Loucy (cell line): ENCODE data around the gene KRT33A.
"Not testable (repeated sequence)": the region's sequence is repeated elsewhere in the genome, so short reads cannot be mapped to it uniquely, and the experiment has no call there.

Source experiments
- H2AFZ ChIP-seq: fragments of 200-600 bp; sonication (generic); 2 replicates; pipeline ENCODE4 v1.6.0; 2016; ENCODE audit warnings: antibody characterized with exemption, mild to moderate bottlenecking, low read length, moderate library complexity
- H3F3A ChIP-seq: fragments of 200-600 bp; 2 replicates; pipeline ENCODE4 v1.6.0; 2016; ENCODE audit warnings: antibody characterized with exemption, low read depth, mild to moderate bottlenecking
- H3K27me3 ChIP-seq: fragments of 200-600 bp; sonication (generic); 2 replicates; pipeline ENCODE4 v1.6.1; 2014; ENCODE audit warnings: low read length, mild to moderate bottlenecking; ENCODE audit not compliant: insufficient read depth, poor library complexity, severe bottlenecking
- H3K36me3 ChIP-seq: fragments of 200-600 bp; sonication (generic); 2 replicates; pipeline ENCODE4 v1.6.1; 2016; ENCODE audit warnings: low read length; ENCODE audit not compliant: insufficient read depth
- H3K4me1 ChIP-seq: fragments of 200-600 bp; sonication (generic); 2 replicates; pipeline ENCODE4 v1.5.1; 2014; ENCODE audit warnings: low read length, mild to moderate bottlenecking; ENCODE audit not compliant: insufficient read depth, poor library complexity, severe bottlenecking
- H3K4me2 ChIP-seq: fragments of 200-600 bp; sonication (generic); 2 replicates; pipeline ENCODE4 v1.6.0; 2014; ENCODE audit warnings: antibody characterized with exemption, low read length, low read depth, mild to moderate bottlenecking; ENCODE audit not compliant: poor library complexity, severe bottlenecking
- H3K4me3 ChIP-seq: fragments of 200-600 bp; sonication (generic); 2 replicates; pipeline ENCODE4 v1.5.1; 2014; ENCODE audit warnings: low read length, mild to moderate bottlenecking, mixed read lengths; ENCODE audit not compliant: poor library complexity, severe bottlenecking
- H3K79me2 ChIP-seq: fragments of 200-600 bp; sonication (generic); 2 replicates; pipeline ENCODE4 v1.6.1; 2014; ENCODE audit warnings: low read length; ENCODE audit not compliant: insufficient read depth
- H3K9ac ChIP-seq: fragments of 200-600 bp; sonication (generic); 2 replicates; pipeline ENCODE4 v1.6.0; 2014; ENCODE audit warnings: mild to moderate bottlenecking, low read depth, low read length, moderate library complexity; ENCODE audit not compliant: poor library complexity, severe bottlenecking
- H3K9me2 ChIP-seq: fragments of 200-600 bp; sonication (generic); replicated peaks from 2 replicates; pipeline ENCODE4 v1.6.1; 2016; ENCODE audit warnings: low read depth, low read length, mixed read lengths
- H3K9me3 ChIP-seq: fragments of 200-600 bp; sonication (generic); 2 replicates; pipeline ENCODE4 v1.6.1; 2014; ENCODE audit warnings: mild to moderate bottlenecking, antibody characterized with exemption, low read length, low read depth; ENCODE audit not compliant: insufficient read depth
- H4K20me1 ChIP-seq: fragments of 200-600 bp; sonication (generic); 2 replicates; pipeline ENCODE4 v1.6.0; 2014; ENCODE audit warnings: antibody characterized with exemption, low read length, mild to moderate bottlenecking; ENCODE audit not compliant: insufficient read depth, poor library complexity, severe bottlenecking
- CTCF ChIP-seq: fragments of 200-600 bp; sonication (generic); conservative IDR thresholded peaks from 2 replicates; pipeline ENCODE4 v1.5.1; 2014; ENCODE audit warnings: mild to moderate bottlenecking, antibody characterized with exemption, low read length
- EZH2phosphoT487 ChIP-seq: fragments of 200-600 bp; IDR thresholded peaks from 2 replicates; pipeline ENCODE4 v1.6.1; 2018; ENCODE audit warnings: antibody characterized with exemption, mild to moderate bottlenecking, moderate library complexity, borderline replicate concordance

KRT33A gene

GRCh38 chr17:41350381-41350878 lies at the start of gene KRT33A:
Gene KRT33A (minus strand): TSS chr17:41350828. CDS start chr17:41350767, 61 bp downstream.
- H3K9me2 ChIP-seq, H3K9me3 ChIP-seq, H3K4me1 ChIP-seq, H3K36me3 ChIP-seq, H2AFZ ChIP-seq, H3K79me2 ChIP-seq, H3F3A ChIP-seq, H3K4me3 ChIP-seq, H3K27me3 ChIP-seq, H3K9ac ChIP-seq, H4K20me1 ChIP-seq, H3K4me2 ChIP-seq: not testable (repeated sequence)

GRCh38 chr17:41396996-41397660 lies 46.5 kb upstream of the KRT33A start, which contains the start of gene KRT31:
Gene KRT31 (minus strand): TSS chr17:41397608. CDS start chr17:41397539, 69 bp downstream.
- Histone ChIP-seq H3K4me2 (no peak within 1 kb of the TSS), H3K9me3 (no peaks in the 10 kb centered on the region), H4K20me1 (no peaks in the 10 kb centered on the region), H3K4me1 (no peaks in the 10 kb centered on the region), H3K36me3 (no peaks in the 10 kb centered on the region), H2AFZ (no peak within 1 kb of the TSS), H3F3A (no peaks in the 10 kb centered on the region), H3K9me2 (no peaks in the 10 kb centered on the region), H3K79me2 (no peaks in the 10 kb centered on the region), H3K27me3 (no peaks in the 10 kb centered on the region), H3K9ac (no peak within 1 kb of the TSS), H3K4me3 (no peak within 1 kb of the TSS)
- no peak for TF ChIP-seq CTCF
- TF ChIP-seq EZH2phosphoT487, result no peak

GRCh38 chr17:41396340-41396739 lies 45.7 kb upstream of the KRT33A start:
- H2AFZ ChIP-seq, result no peak overlapping the region
- H3F3A ChIP-seq, result no peaks in the 10 kb centered on the region
- no peak overlapping the region for H3K4me3 ChIP-seq
- H3K79me2 ChIP-seq, result no peaks in the 10 kb centered on the region
- no peaks in the 10 kb centered on the region for H4K20me1 ChIP-seq
- H3K4me2 ChIP-seq, result no peak overlapping the region
- no peaks in the 10 kb centered on the region for H3K4me1 ChIP-seq
- no peak overlapping the region for H3K9ac ChIP-seq
- no peak for TF ChIP-seq CTCF
- TF ChIP-seq EZH2phosphoT487, result no peak
- no peaks in the 10 kb centered on the region for H3K36me3 ChIP-seq
- H3K9me2 ChIP-seq, result no peaks in the 10 kb centered on the region
- H3K9me3 ChIP-seq, result no peaks in the 10 kb centered on the region
- no peaks in the 10 kb centered on the region for H3K27me3 ChIP-seq

GRCh38 chr17:41395611-41396010 lies 45.0 kb upstream of the KRT33A start:
- H3K4me3 ChIP-seq, result no peak overlapping the region
- TF ChIP-seq EZH2phosphoT487 (no peak), CTCF (no peak)
- no peaks in the 10 kb centered on the region for H3F3A ChIP-seq
- no peaks in the 10 kb centered on the region for H3K9me2 ChIP-seq
- H3K9me3 ChIP-seq, result no peaks in the 10 kb centered on the region
- H3K79me2 ChIP-seq, result no peaks in the 10 kb centered on the region
- H3K36me3 ChIP-seq, result no peaks in the 10 kb centered on the region
- H3K9ac ChIP-seq, result no peak overlapping the region
- no peaks in the 10 kb centered on the region for H3K4me1 ChIP-seq
- H3K4me2 ChIP-seq, result no peak overlapping the region
- no peaks in the 10 kb centered on the region for H4K20me1 ChIP-seq
- no peaks in the 10 kb centered on the region for H3K27me3 ChIP-seq
- no peak overlapping the region for H2AFZ ChIP-seq

GRCh38 chr17:41395044-41395443 lies 44.4 kb upstream of the KRT33A start:
- not testable (repeated sequence) for H3K36me3 ChIP-seq, H4K20me1 ChIP-seq, H3K27me3 ChIP-seq, H3K4me2 ChIP-seq, H3K4me1 ChIP-seq, H2AFZ ChIP-seq, H3K79me2 ChIP-seq, H3K4me3 ChIP-seq, H3K9ac ChIP-seq, H3K9me3 ChIP-seq, H3K9me2 ChIP-seq, H3F3A ChIP-seq
